Peyer's patch (tissue), 4 donors: Measurements from ENCODE around the gene ACSF2.
"Not testable (repeated sequence)": the region's sequence is repeated elsewhere in the genome, so short reads cannot be mapped to it uniquely, and the experiment has no call there.

Source experiments
- POLR2A ChIP-seq, 2 donors: fragments of 450-650 bp; IDR thresholded peaks; one replicate each; pipeline ENCODE4 v1.5.1; 2017; ENCODE audit warnings: antibody characterized with exemption in 2 of 2, mild to moderate bottlenecking in 2 of 2, moderate library complexity in 2 of 2
- TF ChIP-seq, protein P1 (sequence below), 6 experiments: fragments of 450-650 bp in 4 of 6; fragments of 200-600 bp in 2 of 6; sonication (generic) in 1 of 6; IDR thresholded peaks; one replicate each; pipeline ENCODE4 v1.5.1; 2017 to 2019; ENCODE audit warnings: antibody characterized with exemption in 6 of 6, mild to moderate bottlenecking in 3 of 6, moderate library complexity in 1 of 6

DNA sequence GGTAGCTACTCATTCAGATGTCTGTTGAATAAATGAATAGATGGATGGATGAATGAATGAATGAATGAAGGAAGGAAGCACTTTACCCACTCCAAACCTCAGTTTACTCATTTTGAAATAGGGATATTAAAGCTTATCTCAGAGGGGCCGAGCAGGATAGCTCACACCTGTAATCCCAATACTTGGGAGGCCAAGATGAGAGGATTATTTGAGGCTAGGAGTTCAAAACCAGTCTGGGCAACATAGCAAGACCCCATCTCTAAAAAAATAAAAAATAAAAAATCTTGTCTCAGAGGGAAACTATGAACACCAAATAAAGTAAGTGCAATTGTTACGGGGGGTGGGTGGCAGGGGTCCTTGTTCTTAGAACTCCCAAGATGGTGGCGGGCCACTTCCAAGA, 27.3 kb upstream of the ACSF2 start:
- TF ChIP-seq, protein P1, sequence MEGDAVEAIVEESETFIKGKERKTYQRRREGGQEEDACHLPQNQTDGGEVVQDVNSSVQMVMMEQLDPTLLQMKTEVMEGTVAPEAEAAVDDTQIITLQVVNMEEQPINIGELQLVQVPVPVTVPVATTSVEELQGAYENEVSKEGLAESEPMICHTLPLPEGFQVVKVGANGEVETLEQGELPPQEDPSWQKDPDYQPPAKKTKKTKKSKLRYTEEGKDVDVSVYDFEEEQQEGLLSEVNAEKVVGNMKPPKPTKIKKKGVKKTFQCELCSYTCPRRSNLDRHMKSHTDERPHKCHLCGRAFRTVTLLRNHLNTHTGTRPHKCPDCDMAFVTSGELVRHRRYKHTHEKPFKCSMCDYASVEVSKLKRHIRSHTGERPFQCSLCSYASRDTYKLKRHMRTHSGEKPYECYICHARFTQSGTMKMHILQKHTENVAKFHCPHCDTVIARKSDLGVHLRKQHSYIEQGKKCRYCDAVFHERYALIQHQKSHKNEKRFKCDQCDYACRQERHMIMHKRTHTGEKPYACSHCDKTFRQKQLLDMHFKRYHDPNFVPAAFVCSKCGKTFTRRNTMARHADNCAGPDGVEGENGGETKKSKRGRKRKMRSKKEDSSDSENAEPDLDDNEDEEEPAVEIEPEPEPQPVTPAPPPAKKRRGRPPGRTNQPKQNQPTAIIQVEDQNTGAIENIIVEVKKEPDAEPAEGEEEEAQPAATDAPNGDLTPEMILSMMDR (IDR thresholded peaks at IDR 0.05): not testable (repeated sequence)
- TF ChIP-seq POLR2A (IDR thresholded peaks at IDR 0.05): not testable (repeated sequence)
